Activated CD4-positive, alpha-beta T cell treated with anti-CD3 and anti-CD28 coated beads for 4 hours (primary cell): ENCODE data around the gene TDRD3.
"Not testable (repeated sequence)": the region's sequence is repeated elsewhere in the genome, so short reads cannot be mapped to it uniquely, and the experiment has no call there.

Experiments used
- DNase-seq, 2 donors: peaks; one replicate each; pipeline ENCODE4 v3.0.0-alpha.2; 2020

The TDRD3 gene

GRCh38 chr13:60398907-60399589, 2.0 kb downstream of the TDRD3 start:
- no peak for DNase-seq

GRCh38 chr13:60402022-60402421, 5.0 kb downstream of the TDRD3 start:
- no peak for DNase-seq

GRCh38 chr13:60407095-60407494, 10.1 kb downstream of the TDRD3 start:
- no peak for DNase-seq

- DNase-seq: not testable (repeated sequence)
These were observed 10.8 kb downstream of the TDRD3 start for GRCh38 chr13:60407852-60408251.

- not testable (repeated sequence) for DNase-seq
These were observed 12.7 kb downstream of the TDRD3 start for GRCh38 chr13:60409574-60410292.

GRCh38 chr13:60410299-60410698, 13.3 kb downstream of the TDRD3 start:
- no peak for DNase-seq

GRCh38 chr13:60411464-60411863, 14.4 kb downstream of the TDRD3 start:
- no peak for DNase-seq

- no peak for DNase-seq
These were observed 15.0 kb downstream of the TDRD3 start for GRCh38 chr13:60411983-60412382.

GRCh38 chr13:60412909-60413616, 16.0 kb downstream of the TDRD3 start:
- no peak for DNase-seq

GRCh38 chr13:60414177-60414576, 17.2 kb downstream of the TDRD3 start:
- DNase-seq: no peak

- no peak for DNase-seq
These were observed 20.7 kb downstream of the TDRD3 start for GRCh38 chr13:60417734-60418133.

GRCh38 chr13:60418954-60419353, 21.9 kb downstream of the TDRD3 start:
- DNase-seq: no peak

- no peak for DNase-seq
These were observed 28.3 kb downstream of the TDRD3 start for GRCh38 chr13:60425332-60425731.

GRCh38 chr13:60426075-60426474, 29.1 kb downstream of the TDRD3 start:
- DNase-seq: no peak

GRCh38 chr13:60427285-60427684, 30.3 kb downstream of the TDRD3 start:
- peak in 1 of 2 donors; percentile 1 for DNase-seq

- DNase-seq: no peak
These were observed 34.2 kb downstream of the TDRD3 start for GRCh38 chr13:60431108-60431700.

GRCh38 chr13:60433505-60433904, 36.5 kb downstream of the TDRD3 start:
- no peak for DNase-seq

GRCh38 chr13:60435762-60436374, 38.8 kb downstream of the TDRD3 start:
- DNase-seq: no peak

- no peak for DNase-seq
These were observed 42.2 kb downstream of the TDRD3 start for GRCh38 chr13:60439201-60439600.

- DNase-seq: no peak
These were observed 44.7 kb downstream of the TDRD3 start for GRCh38 chr13:60441761-60442160.

GRCh38 chr13:60448907-60449510, 52.0 kb downstream of the TDRD3 start:
- DNase-seq: peak in 1 of 2 donors; percentile 1

- no peak for DNase-seq
These were observed 56.5 kb downstream of the TDRD3 start for GRCh38 chr13:60453490-60453889.

GRCh38 chr13:60454425-60454824, 57.4 kb downstream of the TDRD3 start:
- DNase-seq: no peak
